HepG2 (cell line): Measurements from ENCODE around the gene GYPC. TPM values are rescaled to one million over a fixed set of nuclear protein-coding genes. Genes with fewer than 3 reads are reported as not detected.

Source experiments
- ATAC-seq: fragments of 200-7000 bp; cut with Tn5 transposase; 3 replicates; pipeline ENCODE4 v1.9.1; 2020; ENCODE audit warnings: mild to moderate bottlenecking, moderate library complexity
- BruUV-seq: library from RNA; stranded (reverse); fragments of 400-500 nt; replicated peaks from 2 replicates; lab custom pipeline; 2021; lab: Mats Ljungman, UMichigan
- CTCF ChIA-PET: fragments of 300-600 bp; formaldehyde crosslinking; extraction: SDS; loops from one replicate; lab custom pipeline; 2021; ENCODE audit warnings: low total read pairs, inconsistent platforms, low intra/inter-chr PET ratio; lab: Yijun Ruan, JAX
- POLR2A ChIA-PET: fragments of 350-600 bp; sonication (Branson Sonifier 250); formaldehyde crosslinking; loops from one replicate; lab custom pipeline; 2020; ENCODE audit warnings: antibody characterized with exemption, inconsistent platforms; lab: Yijun Ruan, JAX
- DNase-seq: peaks from one replicate; pipeline ENCODE4 v3.0.0-alpha.2; 2015; ENCODE audit warnings: low spot score
- FAIRE-seq: peaks from 3 replicates; lab custom pipeline; 2011; peaks lifted over from hg19 to GRCh38; lab: Jason Lieb, UNC
- H2AFZ ChIP-seq: one replicate; pipeline ENCODE4 v1.6.1; 2011; ENCODE audit warnings: low read length, inconsistent platforms
- H3K27ac ChIP-seq: fragments of 300-600 bp; 3 replicates; pipeline ENCODE4 v1.8.0; 2011; ENCODE audit warnings: mixed run types, mild to moderate bottlenecking, mixed read lengths, low read length, inconsistent platforms; ENCODE audit not compliant: insufficient read depth; ENCODE audit errors: extremely low read length
- H3K27me3 ChIP-seq, 2 experiments: fragments of 200-600 bp in 1 of 2; 2 replicates in 1 of 2; 3 replicates in 1 of 2; pipeline versions ENCODE4 v1.6.0 to v1.8.0; 2011; ENCODE audit warnings: low read length in 2 of 2, mild to moderate bottlenecking in 2 of 2, moderate library complexity in 2 of 2, inconsistent platforms in 1 of 2; ENCODE audit not compliant: insufficient read depth in 2 of 2, control insufficient read depth in 1 of 2
- H3K36me3 ChIP-seq, 2 experiments: fragments of 200-600 bp in 1 of 2; replicated peaks in 1 of 2; 2 replicates in 1 of 2; 3 replicates in 1 of 2; pipeline versions ENCODE4 v1.5.1 to v1.8.0; 2011; ENCODE audit warnings: low read length in 2 of 2, inconsistent platforms in 1 of 2; ENCODE audit not compliant: insufficient read depth in 2 of 2, control insufficient read depth in 1 of 2
- H3K4me1 ChIP-seq: 2 replicates; pipeline ENCODE4 v1.5.1; 2012; ENCODE audit warnings: low read length, inconsistent platforms; ENCODE audit not compliant: insufficient read depth
- H3K4me2 ChIP-seq: 2 replicates; pipeline ENCODE4 v1.6.0; 2011; ENCODE audit warnings: low read depth, low read length, inconsistent platforms
- H3K4me3 ChIP-seq, 3 experiments: fragments of 200-600 bp in 1 of 3; sonication (generic), shearing (Covaris generic) in 1 of 3; replicated peaks in 1 of 3; 2 replicates each; pipeline ENCODE4 v1.5.1; 2011 to 2016; ENCODE audit warnings: low read length in 3 of 3, inconsistent platforms in 2 of 3, low read depth in 2 of 3, mild to moderate bottlenecking in 2 of 3, control low read depth in 1 of 3, mixed read lengths in 1 of 3; ENCODE audit not compliant: insufficient read depth in 1 of 3
- H3K79me2 ChIP-seq: one replicate; pipeline ENCODE4 v1.6.1; 2011; ENCODE audit warnings: low read length, inconsistent platforms; ENCODE audit not compliant: insufficient read depth
- H3K9ac ChIP-seq: 2 replicates; pipeline ENCODE4 v1.6.0; 2011; ENCODE audit warnings: mild to moderate bottlenecking, low read depth, low read length, inconsistent platforms; ENCODE audit not compliant: insufficient read depth
- H3K9me3 ChIP-seq: 2 replicates; pipeline ENCODE4 v1.5.1; 2012; ENCODE audit warnings: mild to moderate bottlenecking, low read length
- H4K20me1 ChIP-seq: 2 replicates; pipeline ENCODE4 v1.6.0; 2011; ENCODE audit warnings: inconsistent platforms, mild to moderate bottlenecking, low read length, moderate library complexity; ENCODE audit not compliant: insufficient read depth
- FOXK2 ChIP-seq: fragments of 450-650 bp; IDR thresholded peaks from 2 replicates; pipeline ENCODE4 v1.6.1; 2016
- FOXM1 ChIP-seq: sonication (generic); formaldehyde crosslinking; IDR thresholded peaks from 2 replicates; pipeline ENCODE4 v1.5.0; 2020; ENCODE audit warnings: missing genetic modification reagents
- NPAS2 ChIP-seq: sonication (generic); formaldehyde crosslinking; IDR thresholded peaks from 2 replicates; pipeline ENCODE4 v1.8.0; 2022; ENCODE audit warnings: mild to moderate bottlenecking, missing genetic modification reagents, borderline replicate concordance
- PPARG ChIP-seq: conservative IDR thresholded peaks from 2 replicates; pipeline ENCODE4 v1.6.1; 2016; ENCODE audit warnings: missing biosample characterization, missing genetic modification reagents
- RELA ChIP-seq: sonication (generic); formaldehyde crosslinking; IDR thresholded peaks from 2 replicates; pipeline ENCODE4 v1.4.0; 2020; ENCODE audit warnings: missing genetic modification reagents
- SP4 ChIP-seq: sonication (generic); formaldehyde crosslinking; IDR thresholded peaks from 2 replicates; pipeline ENCODE4 v1.8.1; 2023; ENCODE audit warnings: mild to moderate bottlenecking, missing genetic modification reagents
- ZNF546 ChIP-seq: sonication (generic); formaldehyde crosslinking; conservative IDR thresholded peaks from 2 replicates; pipeline ENCODE4 v1.8.1; 2023; ENCODE audit warnings: mild to moderate bottlenecking, missing genetic modification reagents
- ZNF598 ChIP-seq: sonication (generic); formaldehyde crosslinking; IDR thresholded peaks from 2 replicates; pipeline ENCODE4 v1.5.1; 2020; ENCODE audit warnings: mild to moderate bottlenecking, missing genetic modification reagents, borderline replicate concordance
- WGBS: methylation state at CpG from one replicate; pipeline ENCODE4 v1.1.6; 2017; ENCODE audit warnings: low lambda C conversion rate; 5-methylcytosine and 5-hydroxymethylcytosine counted together
- in situ Hi-C: cut with HindIII; loops from 2 replicates; pipeline ENCODE4 v1.10.0; 2017; ENCODE audit warnings: low pct_unique_long_range_greater_than_20kb; ENCODE audit not compliant: extremely low pct_ligation_motif_present
- intact Hi-C: fragments of 100-400 bp; cut with micrococcal nuclease; formaldehyde crosslinking; loops from one replicate; pipeline ENCODE4 v1.10.0; 2022; ENCODE audit not compliant: unreplicated experiment
- polyA plus RNA-seq, 8 experiments: library from polyadenylated mRNA; depleted of rRNA in 3 of 8; stranded (reverse) in 7 of 8; unstranded in 1 of 8; fragments of >200 nt; fragmentation: Illumina TruSeq in 4 of 8; extraction: Trizol in 4 of 8; gene quantifications; 2 replicates each; pipeline versions ENCODE4 v1.2.1 to v1.2.3, GENCODE V29; 2011 to 2016; ENCODE audit warnings: low read depth in 4 of 8, missing spikeins in 1 of 8, mixed read lengths in 1 of 8; ENCODE audit not compliant: insufficient read depth in 1 of 8
- total RNA-seq, 5 experiments: library from RNA; depleted of rRNA; stranded (reverse); fragments of >200 nt; fragmentation: Illumina TruSeq; extraction: Trizol; gene quantifications; 2 replicates each; pipeline ENCODE4 v1.2.3, GENCODE V29; 2016; ENCODE audit warnings: low read depth in 1 of 5
- TF ChIP-seq, protein P1 (sequence below): sonication (generic); formaldehyde crosslinking; IDR thresholded peaks from 2 replicates; pipeline ENCODE4 v1.4.0; 2020; ENCODE audit warnings: missing genetic modification reagents, mild to moderate bottlenecking, borderline replicate concordance
- TF ChIP-seq, protein P2 (sequence below): sonication (generic); formaldehyde crosslinking; IDR thresholded peaks from 2 replicates; pipeline ENCODE4 v1.8.0; 2022; ENCODE audit warnings: missing genetic modification reagents, mild to moderate bottlenecking, borderline replicate concordance
- TF ChIP-seq, protein P3 (sequence below): sonication (generic); formaldehyde crosslinking; IDR thresholded peaks from 2 replicates; pipeline ENCODE4 v1.4.0; 2020; ENCODE audit warnings: mild to moderate bottlenecking, missing genetic modification reagents, borderline replicate concordance

GYPC gene
- total and polyA plus RNA-seq, 2 of the 13 experiments (the other 11 are each of a cell fraction or from before 2014, with no cell fraction given) = not detected

DNA sequence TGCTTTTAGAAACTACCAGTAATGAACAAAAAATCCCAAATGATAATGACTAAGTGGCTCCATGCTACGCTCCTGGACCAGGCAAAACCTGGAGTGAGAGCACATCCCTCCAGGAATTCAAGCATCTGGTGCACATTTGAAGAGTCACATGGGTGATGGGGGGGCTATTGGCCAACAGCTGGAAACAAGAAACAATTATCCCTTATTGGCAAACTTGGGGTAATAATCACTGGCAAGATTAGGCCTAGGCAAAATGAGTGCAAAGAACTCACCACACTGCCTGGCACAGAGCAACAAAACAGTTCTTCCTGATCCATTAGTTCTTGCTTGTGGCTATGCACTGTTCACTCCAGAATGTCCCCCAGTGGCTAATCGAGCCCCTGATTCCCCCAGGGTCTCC, 66.1 kb downstream of the GYPC start:
- Histone ChIP-seq H3K79me2 (no peaks in the 10 kb centered on the region), H3K36me3 (no peaks in the 10 kb centered on the region), H3K9ac (no peak overlapping the region), H4K20me1 (no peaks in the 10 kb centered on the region), H3K4me1 (no peaks in the 10 kb centered on the region), H2AFZ (no peak overlapping the region), H3K4me2 (no peak overlapping the region), H3K4me3 (no peak overlapping the region), H3K9me3 (peaks cover 7% of the 10 kb centered on the region; the same call in 1 of the 2 replicates)
- WGBS = 0% methylated on average over 2 of the region's 2 CpGs
- ATAC-seq = no peak
- DNase-seq = no peak
- intact Hi-C loops = no loop called here
- BruUV-seq = no TSS peak
- in situ Hi-C loops = no loop called here
- TF ChIP-seq RELA (CRISPR knock-in tag) = no peak
- TF ChIP-seq, protein P1, sequence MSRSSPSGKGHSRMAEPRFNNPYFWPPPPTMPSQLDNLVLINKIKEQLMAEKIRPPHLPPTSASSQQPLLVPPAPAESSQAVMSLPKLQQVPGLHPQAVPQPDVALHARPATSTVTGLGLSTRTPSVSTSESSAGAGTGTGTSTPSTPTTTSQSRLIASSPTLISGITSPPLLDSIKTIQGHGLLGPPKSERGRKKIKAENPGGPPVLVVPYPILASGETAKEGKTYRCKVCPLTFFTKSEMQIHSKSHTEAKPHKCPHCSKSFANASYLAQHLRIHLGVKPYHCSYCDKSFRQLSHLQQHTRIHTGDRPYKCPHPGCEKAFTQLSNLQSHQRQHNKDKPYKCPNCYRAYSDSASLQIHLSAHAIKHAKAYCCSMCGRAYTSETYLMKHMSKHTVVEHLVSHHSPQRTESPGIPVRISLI (CRISPR knock-in tag) = no peak
- no peak for TF ChIP-seq FOXK2
- TF ChIP-seq FOXM1 (CRISPR knock-in tag) = no peak
- TF ChIP-seq ZNF546 (CRISPR knock-in tag) = no peak
- no peak for TF ChIP-seq PPARG
- TF ChIP-seq, protein P2, sequence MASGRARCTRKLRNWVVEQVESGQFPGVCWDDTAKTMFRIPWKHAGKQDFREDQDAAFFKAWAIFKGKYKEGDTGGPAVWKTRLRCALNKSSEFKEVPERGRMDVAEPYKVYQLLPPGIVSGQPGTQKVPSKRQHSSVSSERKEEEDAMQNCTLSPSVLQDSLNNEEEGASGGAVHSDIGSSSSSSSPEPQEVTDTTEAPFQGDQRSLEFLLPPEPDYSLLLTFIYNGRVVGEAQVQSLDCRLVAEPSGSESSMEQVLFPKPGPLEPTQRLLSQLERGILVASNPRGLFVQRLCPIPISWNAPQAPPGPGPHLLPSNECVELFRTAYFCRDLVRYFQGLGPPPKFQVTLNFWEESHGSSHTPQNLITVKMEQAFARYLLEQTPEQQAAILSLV (CRISPR knock-in tag) = no peak
- TF ChIP-seq NPAS2 (CRISPR knock-in tag) = no peak
- TF ChIP-seq, protein P3, sequence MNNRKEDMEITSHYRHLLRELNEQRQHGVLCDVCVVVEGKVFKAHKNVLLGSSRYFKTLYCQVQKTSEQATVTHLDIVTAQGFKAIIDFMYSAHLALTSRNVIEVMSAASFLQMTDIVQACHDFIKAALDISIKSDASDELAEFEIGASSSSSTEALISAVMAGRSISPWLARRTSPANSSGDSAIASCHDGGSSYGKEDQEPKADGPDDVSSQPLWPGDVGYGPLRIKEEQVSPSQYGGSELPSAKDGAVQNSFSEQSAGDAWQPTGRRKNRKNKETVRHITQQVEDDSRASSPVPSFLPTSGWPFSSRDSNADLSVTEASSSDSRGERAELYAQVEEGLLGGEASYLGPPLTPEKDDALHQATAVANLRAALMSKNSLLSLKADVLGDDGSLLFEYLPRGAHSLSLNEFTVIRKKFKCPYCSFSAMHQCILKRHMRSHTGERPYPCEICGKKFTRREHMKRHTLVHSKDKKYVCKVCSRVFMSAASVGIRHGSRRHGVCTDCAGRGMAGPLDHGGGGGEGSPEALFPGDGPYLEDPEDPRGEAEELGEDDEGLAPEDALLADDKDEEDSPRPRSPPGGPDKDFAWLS (CRISPR knock-in tag) = no peak
- no peak for TF ChIP-seq SP4 (CRISPR knock-in tag)
- TF ChIP-seq ZNF598 (CRISPR knock-in tag) = no peak
- TF ChIP-seq, all 625 proteins: peak for 0
- peaks cover 0 to 30% of the 10 kb centered on the region in 2 experiments; a peak in 2 of 5 replicates for H3K27me3 ChIP-seq
- ChIA-PET POLR2A (no interaction called here), CTCF (no interaction called here)
- FAIRE-seq = no peak
- H3K27ac ChIP-seq = no peak overlapping the region
